Stimulated activated CD8-positive, alpha-beta memory T cell treated with anti-CD3 and anti-CD28 coated beads, Interleukin-4, amount 100 ng/mL, for 24 hours (primary cell): ENCODE measurements around the gene SEL1L2.

Experiments used
- DNase-seq: peaks from one replicate; pipeline ENCODE4 v3.0.0-alpha.2; 2020; ENCODE audit warnings: low read depth

The SEL1L2 gene

DNA sequence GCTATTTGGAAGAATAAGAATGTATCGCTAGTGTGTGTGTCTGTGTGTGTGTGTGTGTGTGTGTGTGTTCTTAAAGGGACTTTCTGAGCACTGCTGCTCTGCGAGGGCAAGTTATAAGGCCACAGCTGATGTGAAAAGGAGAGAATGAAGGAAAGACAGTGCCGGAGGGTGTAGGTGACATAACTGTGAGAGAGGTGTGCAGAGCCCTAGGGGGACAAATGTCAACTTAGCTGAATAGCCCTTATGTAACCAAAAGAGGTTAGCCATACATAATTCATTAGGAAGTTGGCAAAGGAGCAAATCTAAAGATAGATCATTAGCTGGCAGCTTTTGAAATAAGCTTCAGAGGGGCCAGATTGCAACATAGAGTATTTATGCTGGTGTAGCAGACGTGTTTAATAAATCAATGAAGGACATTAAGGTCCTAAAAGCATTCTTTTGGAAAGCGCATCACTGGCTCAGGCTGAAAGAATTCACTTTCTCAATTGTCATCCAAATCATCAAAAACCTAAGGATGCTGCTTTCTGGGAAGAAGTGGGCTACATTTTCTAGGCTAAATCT lies 124.5 kb downstream of the SEL1L2 start:
- no peak for DNase-seq

- no peak for DNase-seq
These were observed 125.3 kb downstream of the SEL1L2 start for GRCh38 chr20:13865156-13865555.

DNA sequence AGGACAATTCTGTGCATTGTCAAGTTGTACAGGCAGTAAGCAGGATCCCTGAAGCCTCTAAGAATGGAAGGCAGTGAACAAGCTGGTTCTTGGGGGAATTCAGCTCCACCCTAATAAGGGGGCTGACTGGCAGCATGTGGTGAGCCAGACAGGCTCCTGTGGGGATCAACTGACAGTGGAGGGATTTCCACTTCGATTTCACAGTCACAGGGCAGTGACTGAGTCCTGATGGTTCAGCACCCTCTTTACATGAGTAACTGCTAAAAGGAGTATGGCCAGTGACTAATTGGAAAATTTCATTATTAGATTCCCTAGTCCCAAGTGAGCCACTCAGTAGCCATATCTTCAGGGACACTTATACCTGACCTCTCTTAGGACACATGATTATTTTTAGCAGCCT lies 127.2 kb downstream of the SEL1L2 start:
- DNase-seq = no peak

DNA sequence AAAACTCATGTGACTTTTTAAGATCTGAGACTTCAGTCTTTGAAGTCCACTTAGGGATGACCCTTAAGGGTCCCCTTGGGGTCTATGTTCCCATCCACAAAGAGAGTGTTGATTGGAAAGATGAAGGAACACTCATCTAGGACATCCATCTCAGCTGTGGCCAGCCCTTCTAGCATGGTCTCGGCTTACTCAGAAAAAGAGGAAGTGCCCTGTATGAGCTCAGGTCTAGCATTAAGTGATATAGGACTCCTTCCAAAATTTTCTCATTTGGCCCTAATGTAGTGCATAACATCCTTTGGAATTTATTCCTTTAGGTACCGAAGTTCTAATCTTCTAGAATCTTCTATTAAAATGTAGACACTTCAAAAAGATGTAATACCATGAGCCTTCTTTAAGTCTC lies 128.2 kb downstream of the SEL1L2 start:
- DNase-seq = no peak

- no peak for DNase-seq
These were observed 131.5 kb downstream of the SEL1L2 start for GRCh38 chr20:13858871-13859270.

- no peak for DNase-seq
These were observed 132.0 kb downstream of the SEL1L2 start for GRCh38 chr20:13858439-13858838.

- DNase-seq = no peak
These were observed 132.5 kb downstream of the SEL1L2 start for GRCh38 chr20:13857961-13858360.

DNA sequence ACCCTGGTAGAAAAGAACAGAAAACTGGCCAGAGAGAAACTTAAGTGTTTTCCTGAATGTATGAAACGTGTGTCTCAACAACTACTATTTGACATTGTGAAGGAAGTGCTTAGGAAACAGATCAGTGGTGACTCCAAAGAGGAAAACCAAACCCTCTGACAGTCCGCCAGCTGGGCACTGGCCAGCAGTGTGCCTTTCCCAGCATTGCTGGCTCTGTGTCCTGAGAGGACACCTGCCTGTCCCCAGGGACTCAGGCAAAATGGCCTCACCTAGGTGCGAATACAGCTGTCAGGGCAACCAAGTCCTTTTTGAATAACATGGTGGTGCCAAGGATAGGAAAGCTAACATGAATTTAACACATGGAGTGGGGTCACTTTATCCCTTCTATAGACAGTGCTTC lies 133.1 kb downstream of the SEL1L2 start:
- no peak for DNase-seq

GRCh38 chr20:13856354-13856753 lies 134.1 kb downstream of the SEL1L2 start:
- DNase-seq = no peak

GRCh38 chr20:13855613-13856012 lies 134.8 kb downstream of the SEL1L2 start:
- no peak for DNase-seq

DNA sequence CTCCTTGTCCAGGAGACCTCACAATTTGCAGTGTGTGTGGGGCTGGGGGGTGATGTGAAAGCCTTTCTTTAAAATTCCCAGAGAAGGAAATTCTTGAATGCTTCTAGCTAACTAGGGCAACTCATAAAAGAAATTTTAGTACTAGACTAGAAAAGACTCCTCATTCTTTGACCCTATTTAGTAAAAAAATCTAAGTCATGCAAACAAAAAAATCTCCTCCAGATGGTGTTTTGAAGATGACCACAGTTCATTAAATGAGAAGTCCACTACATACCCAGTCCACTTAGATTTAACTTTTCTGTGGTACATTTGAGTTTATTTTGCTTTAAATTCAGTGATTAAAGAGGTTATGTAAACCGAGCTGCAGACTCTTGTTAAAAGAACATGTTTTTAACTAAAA lies 138.1 kb downstream of the SEL1L2 start:
- DNase-seq = no peak

- DNase-seq = no peak
These were observed 139.1 kb downstream of the SEL1L2 start for GRCh38 chr20:13851279-13851678.

DNA sequence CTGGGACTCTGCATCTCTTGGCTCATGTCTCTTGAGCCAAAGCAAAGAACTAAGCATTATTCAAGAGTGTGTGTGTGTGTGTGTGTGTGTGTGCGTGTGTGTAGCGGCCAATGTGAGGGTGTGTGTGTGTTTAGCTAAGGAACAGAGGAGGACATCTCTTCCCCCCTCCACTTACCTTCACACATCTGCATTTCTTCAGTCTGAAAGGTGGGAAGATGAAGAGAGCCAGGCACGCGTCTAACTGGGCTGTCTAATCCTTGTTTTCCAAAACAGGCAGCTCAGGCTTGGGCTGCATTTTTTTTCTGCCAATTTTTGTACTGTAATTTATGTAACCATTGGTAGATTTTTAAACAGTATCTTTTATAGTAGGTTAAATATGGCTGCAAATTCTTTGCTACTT lies 146.1 kb downstream of the SEL1L2 start:
- DNase-seq = no peak

DNA sequence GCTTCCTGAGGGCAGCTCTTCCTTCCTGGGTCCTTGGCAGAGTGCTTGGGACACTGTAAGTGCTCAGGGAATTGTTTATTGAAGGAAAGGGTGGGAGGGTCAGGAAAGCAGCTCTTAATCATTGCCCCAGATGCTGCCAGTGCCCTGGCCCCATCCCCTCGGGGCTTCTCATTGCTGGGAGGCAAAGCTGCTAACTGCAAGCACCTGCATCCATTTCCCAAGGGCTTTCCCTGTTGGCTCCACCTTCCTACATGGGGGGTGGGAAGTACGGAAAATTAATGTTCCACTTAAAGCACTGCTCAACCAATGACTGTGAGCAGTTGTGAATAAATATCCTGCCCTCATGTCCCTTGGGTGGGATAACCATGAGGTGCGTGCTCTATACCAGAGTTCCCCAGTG lies 149.2 kb downstream of the SEL1L2 start:
- DNase-seq = no peak

GRCh38 chr20:13840093-13840465 lies 150.3 kb downstream of the SEL1L2 start:
- DNase-seq = no peak

DNA sequence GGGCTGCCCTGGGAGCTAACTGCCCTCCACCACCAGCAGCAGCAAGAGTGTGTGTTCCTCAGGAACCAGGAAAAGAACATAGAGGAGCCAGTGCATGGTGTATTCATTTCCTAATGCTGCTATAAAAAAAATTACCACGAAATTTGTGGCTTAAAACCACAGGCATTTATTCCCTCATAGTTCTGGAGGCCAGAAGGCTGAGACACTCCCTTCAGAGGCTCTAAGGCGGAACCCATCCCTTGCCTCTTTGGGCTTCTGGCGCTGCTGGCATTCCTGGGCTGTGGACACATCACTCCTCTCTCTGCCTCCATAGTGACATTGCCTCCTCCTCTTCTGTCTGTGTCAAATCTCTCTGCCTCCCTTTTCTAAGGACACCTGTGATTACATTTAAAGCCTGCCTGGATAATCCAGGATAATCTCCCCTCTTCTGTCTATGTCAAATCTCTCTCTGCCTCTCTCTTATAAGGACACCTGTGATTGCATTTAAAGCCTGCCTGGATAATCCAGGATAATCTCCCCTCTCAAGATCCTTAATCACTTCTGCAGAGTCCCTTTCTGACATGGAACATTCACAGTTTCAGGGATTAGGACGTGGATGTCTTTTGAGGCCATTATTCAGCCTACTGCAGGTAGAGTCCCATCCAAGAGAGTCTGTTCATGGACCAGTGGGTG lies 150.9 kb downstream of the SEL1L2 start:
- DNase-seq = no peak

GRCh38 chr20:13838664-13839063 lies 151.8 kb downstream of the SEL1L2 start:
- no peak for DNase-seq

GRCh38 chr20:13831476-13831875 lies 158.9 kb downstream of the SEL1L2 start:
- DNase-seq = no peak

DNA sequence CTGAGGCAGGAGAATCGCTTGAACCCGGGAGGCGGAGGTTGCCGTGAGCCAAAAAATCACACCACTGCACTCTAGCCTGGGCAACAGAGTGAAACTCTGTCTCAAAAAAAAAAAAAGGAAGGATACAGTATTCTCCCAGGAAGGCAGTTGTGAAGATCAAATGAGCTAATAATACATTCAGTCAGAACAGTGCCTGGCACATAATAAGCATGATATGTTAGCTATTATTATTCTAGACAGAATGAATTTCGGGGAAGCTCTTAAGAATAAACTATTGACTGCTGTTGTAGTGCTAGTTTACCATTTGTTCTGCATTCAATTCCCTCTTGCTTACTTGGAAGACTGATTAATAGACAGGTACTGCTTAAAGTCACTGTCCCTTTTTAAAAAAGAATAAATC lies 164.9 kb downstream of the SEL1L2 start:
- no peak for DNase-seq

- DNase-seq = no peak
These were observed 166.0 kb downstream of the SEL1L2 start for GRCh38 chr20:13824459-13824858.

DNA sequence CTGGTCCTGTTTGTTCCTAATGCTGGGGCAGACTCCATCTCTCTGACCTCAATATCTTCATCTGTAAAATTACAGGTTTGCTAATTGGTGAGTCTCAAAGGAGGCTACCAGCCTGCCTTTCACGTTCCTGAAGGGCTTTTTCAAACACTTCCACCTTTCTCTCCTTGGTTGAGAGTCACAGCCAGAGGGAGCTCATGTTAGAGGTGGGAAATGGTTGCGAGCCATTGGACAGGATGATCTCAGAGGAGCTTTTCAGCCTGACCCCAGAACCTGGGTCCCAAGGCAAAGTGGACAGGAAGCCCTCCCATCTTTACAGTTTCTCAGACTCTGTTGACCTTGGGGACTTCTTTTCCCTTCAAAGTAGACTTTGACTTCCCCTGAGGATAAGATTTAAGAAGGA lies 168.0 kb downstream of the SEL1L2 start:
- DNase-seq = no peak

DNA sequence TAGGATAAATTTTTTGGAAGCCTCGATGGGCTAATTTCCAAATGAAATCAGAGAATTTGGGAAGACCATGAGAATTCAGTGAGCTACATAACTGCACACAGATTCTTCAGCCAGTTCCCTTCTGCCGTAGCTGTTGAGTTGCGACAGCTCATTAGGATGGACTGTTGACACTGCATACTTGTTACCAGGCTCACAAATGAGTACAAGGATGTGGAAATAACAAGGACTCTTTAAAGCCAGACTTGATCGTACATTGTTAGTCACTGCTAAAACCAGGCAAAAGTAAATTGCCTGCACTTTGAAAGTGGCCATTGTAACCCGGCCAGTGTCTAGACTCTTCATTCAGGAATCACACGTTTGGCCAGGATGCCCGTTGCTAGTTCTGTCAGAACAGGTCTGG lies 168.5 kb downstream of the SEL1L2 start:
- DNase-seq = no peak

DNA sequence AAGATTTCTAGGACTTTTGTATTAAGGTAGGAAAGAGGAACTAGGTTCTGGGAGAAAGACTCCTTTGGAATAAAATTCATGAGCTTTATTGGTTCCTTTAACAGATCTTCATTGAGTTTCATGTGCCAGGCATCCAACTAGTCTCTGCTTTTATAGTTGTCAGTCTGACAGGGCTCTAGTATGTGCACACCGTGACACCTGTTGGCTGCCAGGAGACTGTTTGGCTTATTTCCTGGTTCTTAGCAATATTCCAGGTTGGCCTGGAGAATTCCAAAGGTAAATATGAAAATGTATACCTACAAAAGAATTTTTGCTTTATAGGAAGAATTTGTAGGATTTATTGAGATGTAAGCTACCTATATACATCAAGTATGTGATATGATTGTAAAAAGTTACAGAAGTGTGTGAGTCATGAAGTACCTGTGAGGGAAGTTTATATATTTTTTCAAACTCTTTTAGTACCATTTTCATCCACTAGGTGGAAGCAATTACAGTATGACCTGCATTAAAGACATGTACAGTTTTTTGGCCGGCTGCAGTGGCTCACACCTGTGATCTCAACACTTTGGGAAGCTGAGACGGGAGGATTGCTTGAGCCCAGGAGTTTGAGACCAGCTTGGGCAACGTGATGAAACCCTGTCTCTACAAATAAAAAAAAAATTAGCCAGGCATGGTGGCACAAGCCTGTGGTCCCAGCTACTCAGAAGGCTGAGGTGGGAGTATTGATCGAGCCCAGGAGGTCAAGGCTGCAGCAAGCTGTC lies 170.3 kb downstream of the SEL1L2 start:
- DNase-seq = no peak

GRCh38 chr20:13817342-13817741 lies 173.1 kb downstream of the SEL1L2 start:
- DNase-seq = no peak
